CD14-positive monocyte (primary cell): ENCODE data around the gene PPP1R13B. TPM values are rescaled to one million over a fixed set of nuclear protein-coding genes. Genes with fewer than 3 reads are reported as not detected.

Experiments
- DNase-seq, 3 donors: peaks; one replicate each; pipeline ENCODE4 v3.0.0-alpha.2; 2011 to 2022
- H2AFZ ChIP-seq: 2 replicates; pipeline ENCODE4 v1.6.0; 2012; ENCODE audit warnings: mild to moderate bottlenecking, low read depth, low read length, inconsistent platforms; ENCODE audit not compliant: insufficient read depth, poor library complexity, severe bottlenecking
- H3K27ac ChIP-seq, 2 donors: 1 replicate in 1 of 2; 2 replicates in 1 of 2; pipeline ENCODE4 v1.5.1; 2012 to 2013; ENCODE audit warnings: low read length in 2 of 2, control low read depth in 1 of 2, inconsistent platforms in 1 of 2, low read depth in 1 of 2, mild to moderate bottlenecking in 1 of 2
- H3K27me3 ChIP-seq, 2 donors: one replicate each; pipeline versions ENCODE4 v1.6.0 to v1.6.1; 2011 to 2013; ENCODE audit warnings: low read length in 2 of 2; ENCODE audit not compliant: control insufficient read depth in 2 of 2, insufficient read depth in 2 of 2
- H3K36me3 ChIP-seq, 2 donors: replicated peaks in 1 of 2; 1 replicate in 1 of 2; 2 replicates in 1 of 2; pipeline versions ENCODE4 v1.5.1 to v1.6.1; 2012 to 2013; ENCODE audit warnings: low read length in 2 of 2, control low read depth in 1 of 2, inconsistent platforms in 1 of 2, mild to moderate bottlenecking in 1 of 2; ENCODE audit not compliant: insufficient read depth in 2 of 2, control insufficient read depth in 1 of 2
- H3K4me1 ChIP-seq, 2 donors: 1 replicate in 1 of 2; 2 replicates in 1 of 2; pipeline versions ENCODE4 v1.5.1 to v1.6.1; 2012 to 2013; ENCODE audit warnings: low read length in 2 of 2, control low read depth in 1 of 2, inconsistent platforms in 1 of 2, mild to moderate bottlenecking in 1 of 2, moderate library complexity in 1 of 2; ENCODE audit not compliant: insufficient read depth in 2 of 2, control insufficient read depth in 1 of 2
- H3K4me2 ChIP-seq: replicated peaks from 2 replicates; pipeline ENCODE3; 2012; ENCODE audit warnings: low read length, moderate library complexity, mild to moderate bottlenecking; ENCODE audit not compliant: poor library complexity, severe bottlenecking; ENCODE audit errors: extremely low read depth
- H3K4me3 ChIP-seq, 3 experiments: fragments of 200-600 bp in 1 of 3; sonication (generic) in 1 of 3; replicated peaks in 1 of 3; 1 replicate in 2 of 3; 2 replicates in 1 of 3; pipeline ENCODE4 v1.5.1; 2011 to 2013; ENCODE audit warnings: low read length in 3 of 3, mild to moderate bottlenecking in 3 of 3, control low read depth in 2 of 3, low read depth in 2 of 3, inconsistent platforms in 1 of 3, moderate library complexity in 1 of 3
- H3K79me2 ChIP-seq: 2 replicates; pipeline ENCODE4 v1.6.0; 2012; ENCODE audit warnings: mild to moderate bottlenecking, control low read depth, inconsistent platforms, low read length, moderate library complexity; ENCODE audit not compliant: insufficient read depth
- H3K9ac ChIP-seq: 2 replicates; pipeline ENCODE4 v1.6.0; 2017; ENCODE audit warnings: low read length, mild to moderate bottlenecking; ENCODE audit not compliant: insufficient read depth, poor library complexity, severe bottlenecking
- H3K9me3 ChIP-seq, 2 donors: replicated peaks in 1 of 2; 1 replicate in 1 of 2; 2 replicates in 1 of 2; pipeline versions ENCODE4 v1.5.1 to v1.6.1; 2012 to 2013; ENCODE audit warnings: low read length in 2 of 2, control low read depth in 1 of 2; ENCODE audit not compliant: control insufficient read depth in 1 of 2, insufficient read depth in 1 of 2
- H4K20me1 ChIP-seq: 2 replicates; pipeline ENCODE4 v1.6.0; 2012; ENCODE audit warnings: mild to moderate bottlenecking, low read length, control low read depth, moderate library complexity; ENCODE audit not compliant: insufficient read depth
- H3K27ac Mint-ChIP-seq, 7 donors: one replicate each; pipeline ENCODE4 v1.8.0; 2020; ENCODE audit warnings: mild to moderate bottlenecking in 7 of 7, mixed read lengths in 7 of 7, moderate library complexity in 6 of 7, inconsistent platforms in 2 of 7
- H3K27me3 Mint-ChIP-seq, 3 donors: one replicate each; pipeline ENCODE4 v1.8.0; 2021 to 2022; ENCODE audit warnings: low read depth in 3 of 3, mild to moderate bottlenecking in 3 of 3, mixed read lengths in 3 of 3, moderate library complexity in 3 of 3, inconsistent platforms in 1 of 3
- H3K36me3 Mint-ChIP-seq, 2 donors: one replicate each; pipeline ENCODE4 v1.8.0; 2020; ENCODE audit warnings: mixed read lengths in 2 of 2, inconsistent platforms in 1 of 2, mild to moderate bottlenecking in 1 of 2
- H3K4me1 Mint-ChIP-seq: one replicate; pipeline ENCODE4 v1.8.0; 2020; ENCODE audit warnings: mild to moderate bottlenecking, mixed read lengths
- H3K4me3 Mint-ChIP-seq, 2 donors: one replicate each; pipeline ENCODE4 v1.8.0; 2020; ENCODE audit warnings: mild to moderate bottlenecking in 2 of 2, mixed read lengths in 2 of 2, moderate library complexity in 1 of 2
- H3K9me3 Mint-ChIP-seq, 7 donors: one replicate each; pipeline ENCODE4 v1.8.0; 2020 to 2022; ENCODE audit warnings: mixed read lengths in 7 of 7, mild to moderate bottlenecking in 6 of 7, moderate library complexity in 6 of 7, inconsistent platforms in 2 of 7
- CTCF ChIP-seq: fragments of 200-600 bp; IDR thresholded peaks from one replicate; pipeline ENCODE4 v1.8.0; 2022; ENCODE audit warnings: antibody characterized with exemption, mild to moderate bottlenecking
- WGBS: methylation state at CpG from one replicate; pipeline ENCODE4 v1.1.5; 2013; ENCODE audit warnings: missing lambda C conversion rate; ENCODE audit not compliant: insufficient coverage; 5-methylcytosine and 5-hydroxymethylcytosine counted together
- intact Hi-C, 2 donors: fragments of 100-400 bp; cut with micrococcal nuclease; formaldehyde crosslinking; loops; one replicate each; pipeline versions ENCODE4 v1.15.0 to v1.15.1; 2023
- polyA plus RNA-seq, 3 donors: library from polyadenylated mRNA; depleted of rRNA in 1 of 3; unstranded in 2 of 3; stranded (reverse) in 1 of 3; fragments of 300-500 nt in 2 of 3; fragments of >200 nt in 1 of 3; fragmentation: Illumina TruSeq in 2 of 3; gene quantifications; 1 replicate in 2 of 3; 2 replicates in 1 of 3; pipeline ENCODE4 v1.2.3, GENCODE V29; 2012 to 2021

PPP1R13B gene
- polyA plus RNA-seq, 3 donors, result 0.48 to 1.1 (median 0.99) TPM

- WGBS, result 100% methylated on average over 2 of the region's 6 CpGs
- no peaks in the 10 kb centered on the region for H3K36me3 ChIP-seq
- no peak for TF ChIP-seq CTCF
- H3K9ac ChIP-seq, result no peak overlapping the region
- peaks cover 10 to 24% (median 21%) of the 10 kb centered on the region in 3 donors for H3K27me3 Mint-ChIP-seq
- peaks cover 4% of the 10 kb centered on the region for H3K4me1 Mint-ChIP-seq
- no peak overlapping the region for H3K27ac ChIP-seq
- no peaks in the 10 kb centered on the region for H3K9me3 ChIP-seq
- H3K79me2 ChIP-seq, result no peaks in the 10 kb centered on the region
- no peak overlapping the region for H3K4me3 Mint-ChIP-seq
- H3K27ac Mint-ChIP-seq, result no peak overlapping the region
- H3K4me2 ChIP-seq, result no peak overlapping the region
- H4K20me1 ChIP-seq, result no peaks in the 10 kb centered on the region
- intact Hi-C loops, result no loop called here
- DNase-seq, result no peak
- peaks cover 0 to 3% (median 0%) of the 10 kb centered on the region in 7 donors for H3K9me3 Mint-ChIP-seq
- H3K4me3 ChIP-seq, result no peak overlapping the region
- no peaks in the 10 kb centered on the region for H3K36me3 Mint-ChIP-seq
- no peaks in the 10 kb centered on the region for H3K4me1 ChIP-seq
- H2AFZ ChIP-seq, result no peak overlapping the region
- H3K27me3 ChIP-seq, result no peaks in the 10 kb centered on the region
Measured at GRCh38 chr14:103857256-103857655, 9.9 kb upstream of the PPP1R13B start.

GRCh38 chr14:103856607-103857006 is 9.2 kb upstream of the PPP1R13B start:
- H3K79me2 ChIP-seq, result no peaks in the 10 kb centered on the region
- H3K27ac ChIP-seq, result no peak overlapping the region
- no peak for DNase-seq
- TF ChIP-seq CTCF, result no peak
- H3K4me2 ChIP-seq, result no peak overlapping the region
- no peaks in the 10 kb centered on the region for H3K4me1 ChIP-seq
- no peaks in the 10 kb centered on the region for H4K20me1 ChIP-seq
- H3K36me3 ChIP-seq, result no peaks in the 10 kb centered on the region
- no peaks in the 10 kb centered on the region for H3K9me3 ChIP-seq
- H3K4me3 Mint-ChIP-seq, result no peak overlapping the region
- peaks cover 4% of the 10 kb centered on the region for H3K4me1 Mint-ChIP-seq
- no peak overlapping the region for H2AFZ ChIP-seq
- no peak overlapping the region for H3K4me3 ChIP-seq
- H3K36me3 Mint-ChIP-seq, result no peaks in the 10 kb centered on the region
- H3K27ac Mint-ChIP-seq, result peak overlapping the region in 1 of 7 donors; percentile 53
- peaks cover 13 to 21% (median 18%) of the 10 kb centered on the region in 3 donors for H3K27me3 Mint-ChIP-seq
- intact Hi-C loops, result no loop called here
- 72% methylated on average over 4 of the region's 7 CpGs for WGBS
- no peaks in the 10 kb centered on the region for H3K27me3 ChIP-seq
- H3K9me3 Mint-ChIP-seq, result peaks cover 0 to under 1% (median 0%) of the 10 kb centered on the region in 7 donors
- no peak overlapping the region for H3K9ac ChIP-seq
